ENCODE measurements around the gene NMRAL1. TPM values are rescaled to one million over a fixed set of nuclear protein-coding genes. Genes with fewer than 3 reads are reported as not detected.

NMRAL1 gene
- 54.6 and 55.6 TPM in 2 replicates for total RNA-seq

GRCh38 chr16:4474192-4474961, at the start of gene NMRAL1:
TSS of gene NMRAL1 (minus strand) at chr16:4474625. CDS start at chr16:4474132, 493 bp downstream.

GRCh38 chr16:4475880-4476788, 1.7 kb upstream of the NMRAL1 start, which contains the start of gene HMOX2:
TSS of gene HMOX2 (plus strand) at chr16:4476398. CDS start at chr16:4505525, 29,127 bp downstream.

GRCh38 chr16:4425378-4426020, 48.9 kb downstream of the NMRAL1 start, which contains the start of gene DNAJA3:
TSS of gene DNAJA3 (plus strand) at chr16:4425868. CDS start at chr16:4425882, 14 bp downstream.

GRCh38 chr16:4416200-4417032, 58.0 kb downstream of the NMRAL1 start, which contains the start of gene CORO7:
TSS of gene CORO7 (minus strand) at chr16:4416596. CDS start at chr16:4416518, 78 bp downstream.

Other genes starting within 250 kb of the NMRAL1 start
- 0.68 TPM in 1 of 2 replicates, not detected in the other for gene SRL, start 232.5 kb downstream of the NMRAL1 start, total RNA-seq
- gene TFAP4, start 201.6 kb downstream of the NMRAL1 start, total RNA-seq: 5.7 and 10.0 TPM in 2 replicates
- gene GLIS2, start 158.6 kb downstream of the NMRAL1 start, total RNA-seq: 14.1 and 21.4 TPM in 2 replicates
- gene PAM16, start 123.3 kb downstream of the NMRAL1 start, total RNA-seq: 31.7 and 44.6 TPM in 2 replicates
- 214 and 253 TPM in 2 replicates for gene VASN, start 102.8 kb downstream of the NMRAL1 start, total RNA-seq
- 8.2 and 18.6 TPM in 2 replicates for gene CORO7, start 58.0 kb downstream of the NMRAL1 start, total RNA-seq
- gene DNAJA3, start 48.8 kb downstream of the NMRAL1 start, total RNA-seq: 26.0 and 32.7 TPM in 2 replicates
- 39.6 and 52.2 TPM in 2 replicates for gene HMOX2, start 1.8 kb upstream of the NMRAL1 start, total RNA-seq
- gene CDIP1, start 64.1 kb upstream of the NMRAL1 start, total RNA-seq: 16.5 and 18.2 TPM in 2 replicates
- 0.09 TPM in 1 of 2 replicates, not detected in the other for gene C16orf96, start 81.7 kb upstream of the NMRAL1 start, total RNA-seq
- 14.2 and 15.4 TPM in 2 replicates for gene UBALD1, start 140.3 kb upstream of the NMRAL1 start, total RNA-seq
- 23.9 and 31.6 TPM in 2 replicates for gene MGRN1, start 150.2 kb upstream of the NMRAL1 start, total RNA-seq
- gene NUDT16L1, start 218.9 kb upstream of the NMRAL1 start, total RNA-seq: 22.4 and 24.9 TPM in 2 replicates

Data from pericardium fibroblast (primary cell).